GM12891 (cell line): Measurements from ENCODE around the gene CGGBP1.

Experiments
- PAX5 ChIP-seq: IDR thresholded peaks from 2 replicates; pipeline ENCODE4 v1.6.1; 2011; ENCODE audit warnings: low read length, moderate library complexity, mild to moderate bottlenecking; ENCODE audit not compliant: insufficient read depth, severe bottlenecking
- POLR2A ChIP-seq: IDR thresholded peaks from 2 replicates; pipeline ENCODE4 v1.6.1; 2011; ENCODE audit warnings: low read depth, low read length, control low read depth
- POLR2AphosphoS5 ChIP-seq: IDR thresholded peaks from 2 replicates; pipeline ENCODE4 v1.6.1; 2011; ENCODE audit warnings: low read depth, low read length, control low read depth
- POU2F2 ChIP-seq: IDR thresholded peaks from 2 replicates; pipeline ENCODE4 v1.6.1; 2011; ENCODE audit warnings: low read depth, mild to moderate bottlenecking, control low read depth, low read length, moderate library complexity
- SPI1 ChIP-seq: IDR thresholded peaks from 2 replicates; pipeline ENCODE4 v1.6.1; 2011; ENCODE audit warnings: low read depth, low read length, control low read depth
- TAF1 ChIP-seq: IDR thresholded peaks from 2 replicates; pipeline ENCODE4 v1.6.1; 2011; ENCODE audit warnings: low read depth, low read length, control low read depth

DNA sequence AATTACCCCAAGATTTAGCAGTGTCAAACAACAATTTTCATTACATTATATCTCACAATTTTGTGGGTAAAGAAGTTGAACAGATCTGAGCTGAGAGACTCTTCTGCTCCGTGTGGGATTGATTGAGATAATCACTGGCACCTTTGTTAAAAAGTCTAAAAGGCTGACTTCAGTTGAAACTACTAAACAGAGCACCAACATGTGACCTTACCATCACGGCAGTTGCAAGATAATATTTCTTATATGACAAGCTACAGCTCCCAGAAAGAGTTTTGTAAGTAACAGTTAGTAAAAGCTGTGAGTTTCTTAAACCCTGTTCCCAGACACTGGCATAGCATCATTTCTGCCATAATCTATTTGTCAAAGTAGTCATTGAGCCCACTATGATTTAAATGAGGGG, 25.0 kb downstream of the CGGBP1 start:
- TF ChIP-seq POLR2A = no peak
- TF ChIP-seq POLR2AphosphoS5 = no peak
- no peak for TF ChIP-seq TAF1
- no peak for TF ChIP-seq SPI1
- no peak for TF ChIP-seq PAX5
- no peak for TF ChIP-seq POU2F2
